Ovary (tissue), 9 donors: ENCODE data around the gene SLC9A1. TPM values are rescaled to one million over a fixed set of nuclear protein-coding genes. Genes with fewer than 3 reads are reported as not detected.

ENCODE experiments used
- DNase-seq, 5 donors: peaks; one replicate each; pipeline ENCODE4 v3.0.0-alpha.2; 2019 to 2020
- H3K27ac ChIP-seq, 2 donors: fragments of 200-600 bp; one replicate each; pipeline versions ENCODE4 v1.5.1 to v1.8.0; 2019 to 2022
- H3K27me3 ChIP-seq: fragments of 200-600 bp; one replicate; pipeline ENCODE4 v1.8.0; 2022
- H3K36me3 ChIP-seq: fragments of 200-600 bp; sonication (generic); one replicate; pipeline ENCODE4 v1.5.1; 2019
- H3K4me1 ChIP-seq: one replicate; pipeline ENCODE4 v1.8.1; 2013; ENCODE audit warnings: mild to moderate bottlenecking, moderate library complexity; ENCODE audit not compliant: insufficient read depth
- H3K4me3 ChIP-seq: fragments of 200-600 bp; sonication (generic); one replicate; pipeline ENCODE4 v1.5.1; 2017
- H3K9me3 ChIP-seq, 2 donors: fragments of 200-600 bp in 1 of 2; sonication (generic) in 1 of 2; one replicate each; pipeline versions ENCODE4 v1.5.1 to v1.8.1; 2013 to 2019; ENCODE audit warnings: mild to moderate bottlenecking in 1 of 2, moderate library complexity in 1 of 2
- CTCF ChIP-seq, 3 donors: fragments of 450-650 bp in 2 of 3; fragments of 200-600 bp in 1 of 3; IDR thresholded peaks; one replicate each; pipeline versions ENCODE4 v1.5.1 to v1.8.0; 2016 to 2022; ENCODE audit warnings: antibody characterized with exemption in 3 of 3, mild to moderate bottlenecking in 1 of 3
- EP300 ChIP-seq: sonication (generic); formaldehyde crosslinking; IDR thresholded peaks from one replicate; pipeline ENCODE4 v1.6.1; 2017; ENCODE audit warnings: antibody characterized with exemption
- POLR2A ChIP-seq: fragments of 450-650 bp; IDR thresholded peaks from one replicate; pipeline ENCODE4 v1.6.1; 2017; ENCODE audit warnings: antibody characterized with exemption, mild to moderate bottlenecking, moderate library complexity
- WGBS, 3 donors: extraction: QIAGEN DNeasy Blood & Tissue Kit in 1 of 3; methylation state at CpG; one replicate each; pipeline versions ENCODE4 v1.1.5 to v1.1.7; 2013 to 2017; 5-methylcytosine and 5-hydroxymethylcytosine counted together
- intact Hi-C, 4 donors: fragments of 100-400 bp; cut with DNase I; formaldehyde crosslinking; loops; one replicate each; pipeline versions ENCODE4 v1.11.0 to v1.15.1; 2022 to 2023
- polyA plus RNA-seq, 2 donors: library from polyadenylated mRNA; stranded (reverse); fragments of 200-250 nt in 1 of 2; fragments of 350-450 nt in 1 of 2; fragmentation: Illumina TruSeq in 1 of 2; extraction: RNeasy Lipid Tissue Mini Kit (QIAGEN cat#74804) in 1 of 2; gene quantifications; one replicate each; pipeline ENCODE4 v1.2.3, GENCODE V29; 2013 to 2014
- total RNA-seq, 7 donors: library from RNA; depleted of rRNA in 2 of 7; stranded (reverse); fragments of >200 nt in 2 of 7; fragmentation: NEBNext Ultra II Directional in 3 of 7; extraction: Animal tissue kit (Norgen Biotek cat#: 25700) in 3 of 7; gene quantifications; one replicate each; pipeline versions ENCODE4 v1.1.0 to v1.2.4, GENCODE V29; 2016 to 2023
- donor health status: DM: no; HTN: no; CAD: no; lungs with moderate emphysema.
- donor health status: DM: no; HTN: no; CAD: no.
- donor health status: Bipolar disorder and iron deficiency.
- donor health status: DM: yes; HTN: yes; CAD: no.
- donor health status: DM: no; HTN: no; CAD: no.
- donor health status: DM: yes; HTN: yes; CAD: no.

SLC9A1 gene
- total and polyA plus RNA-seq, 9 donors: 8.6 to 33.7 (median 14.8) TPM

GRCh38 chr1:27098431-27099134 lies 56.3 kb downstream of the SLC9A1 start:
- H3K36me3 ChIP-seq: no peaks in the 10 kb centered on the region
- no peak overlapping the region for H3K4me3 ChIP-seq
- peak overlapping the region; percentile 83 to 87 for H3K27ac ChIP-seq
- 61 to 72% (median 72%) methylated on average over 14 of the region's 14 CpGs for WGBS, 3 donors
- no peaks in the 10 kb centered on the region for H3K27me3 ChIP-seq
- H3K4me1 ChIP-seq: peaks cover 4% of the 10 kb centered on the region
- intact Hi-C loops: loop anchor here in 3 of 4 donors (5.0 kb wide), 1 partner anchor 101 kb away; no protein-coding TSS in a partner anchor
- peak in 1 of 5 donors; percentile 50 for DNase-seq
- no peak for TF ChIP-seq CTCF (IDR thresholded peaks at IDR 0.05)
- H3K9me3 ChIP-seq: no peaks in the 10 kb centered on the region

GRCh38 chr1:27097484-27097917 lies 57.4 kb downstream of the SLC9A1 start:
- peaks cover 4% of the 10 kb centered on the region for H3K4me1 ChIP-seq
- intact Hi-C loops: loop anchor here (2.0 to 5.0 kb wide), 3 partner anchors 51 to 100 kb away; no protein-coding TSS in a partner anchor
- H3K27me3 ChIP-seq: no peaks in the 10 kb centered on the region
- TF ChIP-seq CTCF (IDR thresholded peaks at IDR 0.05) (peak; percentile 76 to 95 (median 95)), POLR2A (no peak), EP300 (no peak)
- DNase-seq: peak; percentile 72 to 87 (median 83)
- H3K36me3 ChIP-seq: no peaks in the 10 kb centered on the region
- H3K9me3 ChIP-seq: no peaks in the 10 kb centered on the region
- H3K4me3 ChIP-seq: no peak overlapping the region
- no peak overlapping the region for H3K27ac ChIP-seq
- WGBS, 3 donors: 1 to 3% (median 2%) methylated on average over 5 of the region's 5 CpGs

GRCh38 chr1:27095576-27095975 lies 59.3 kb downstream of the SLC9A1 start:
- H3K4me3 ChIP-seq: no peak overlapping the region
- WGBS, 3 donors: 82 to 93% (median 90%) methylated on average over 2 of the region's 2 CpGs

GRCh38 chr1:27092888-27093287 lies 62.0 kb downstream of the SLC9A1 start:
- no peaks in the 10 kb centered on the region for H3K4me1 ChIP-seq
- 94 to 99% (median 94%) methylated on average over 3 of the region's 3 CpGs for WGBS, 3 donors
- intact Hi-C loops: no loop called here

More at GRCh38 chr1:27095576-27095975, 59.3 kb downstream of the SLC9A1 start:
- TF ChIP-seq CTCF (IDR thresholded peaks at IDR 0.05): no peak
- no peak for TF ChIP-seq EP300
- no peak for TF ChIP-seq POLR2A
- H3K36me3 ChIP-seq: no peaks in the 10 kb centered on the region
- intact Hi-C loops: loop anchor here in 3 of 4 donors (5.0 kb wide), 1 partner anchor 98 kb away; no protein-coding TSS in a partner anchor
- no peaks in the 10 kb centered on the region for H3K9me3 ChIP-seq
- no peak overlapping the region for H3K27ac ChIP-seq
- peaks cover 4% of the 10 kb centered on the region for H3K4me1 ChIP-seq
- no peaks in the 10 kb centered on the region for H3K27me3 ChIP-seq
- no peak for DNase-seq

More at GRCh38 chr1:27092888-27093287, 62.0 kb downstream of the SLC9A1 start:
- H3K36me3 ChIP-seq: no peaks in the 10 kb centered on the region
- TF ChIP-seq POLR2A: no peak
- no peak for TF ChIP-seq EP300
- no peak for TF ChIP-seq CTCF (IDR thresholded peaks at IDR 0.05)
- no peak overlapping the region for H3K27ac ChIP-seq
- no peak overlapping the region for H3K4me3 ChIP-seq
- DNase-seq: no peak
- no peaks in the 10 kb centered on the region for H3K27me3 ChIP-seq
- H3K9me3 ChIP-seq: no peaks in the 10 kb centered on the region
